Astrocyte of the cerebellum (primary cell): Measurements from ENCODE around the gene TBC1D30.

Source experiments
- DNase-seq: peaks from one replicate; pipeline ENCODE4 v3.0.0-alpha.2; 2011; ENCODE audit warnings: low read depth
- H3K4me3 ChIP-seq: 2 replicates; pipeline ENCODE4 v1.5.1; 2011; ENCODE audit warnings: mild to moderate bottlenecking, low read depth, low read length, moderate library complexity
- in situ Hi-C: cut with HindIII; loops from 2 replicates; pipeline ENCODE4 v1.10.0; 2017; ENCODE audit warnings: low sequenced_read_pairs
- TF ChIP-seq, protein P1 (sequence below): IDR thresholded peaks from 2 replicates; pipeline ENCODE4 v1.5.1; 2012; ENCODE audit warnings: low read length, low read depth, moderate library complexity, mild to moderate bottlenecking; ENCODE audit errors: missing control alignments

The TBC1D30 gene

DNA sequence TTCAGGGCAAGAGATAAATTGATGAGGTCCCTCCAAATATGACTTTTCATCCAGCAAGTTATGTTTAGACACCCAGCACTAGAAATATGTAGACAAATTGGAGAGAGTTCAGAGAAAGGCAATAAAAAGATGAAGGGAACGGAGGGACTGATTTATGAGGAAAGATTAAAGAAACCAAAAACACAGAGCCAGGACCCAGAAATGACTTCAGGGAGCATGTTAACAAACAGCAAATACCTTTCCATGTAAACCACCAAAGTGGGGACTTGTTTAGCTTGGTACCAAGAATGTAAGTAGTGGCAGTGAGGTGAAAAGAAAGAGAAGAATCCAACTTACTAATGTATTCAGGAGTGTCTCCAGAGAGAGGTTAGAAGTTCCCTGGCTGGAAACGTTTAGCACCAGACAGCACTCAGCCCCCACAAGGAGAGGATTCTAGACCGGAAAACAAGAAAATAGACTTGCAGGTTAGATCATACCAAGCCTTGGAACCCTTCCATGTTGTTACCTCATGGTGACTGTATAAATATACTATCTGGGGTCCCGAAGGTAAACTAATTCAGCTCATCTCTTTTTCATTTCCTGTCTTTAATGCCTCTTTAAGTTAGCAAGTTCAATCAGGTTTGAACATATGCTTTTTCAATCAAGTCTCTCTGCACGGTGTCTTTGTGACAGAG, 79.2 kb downstream of the TBC1D30 start:
- no peak overlapping the region for H3K4me3 ChIP-seq
- DNase-seq = no peak
- TF ChIP-seq, protein P1, sequence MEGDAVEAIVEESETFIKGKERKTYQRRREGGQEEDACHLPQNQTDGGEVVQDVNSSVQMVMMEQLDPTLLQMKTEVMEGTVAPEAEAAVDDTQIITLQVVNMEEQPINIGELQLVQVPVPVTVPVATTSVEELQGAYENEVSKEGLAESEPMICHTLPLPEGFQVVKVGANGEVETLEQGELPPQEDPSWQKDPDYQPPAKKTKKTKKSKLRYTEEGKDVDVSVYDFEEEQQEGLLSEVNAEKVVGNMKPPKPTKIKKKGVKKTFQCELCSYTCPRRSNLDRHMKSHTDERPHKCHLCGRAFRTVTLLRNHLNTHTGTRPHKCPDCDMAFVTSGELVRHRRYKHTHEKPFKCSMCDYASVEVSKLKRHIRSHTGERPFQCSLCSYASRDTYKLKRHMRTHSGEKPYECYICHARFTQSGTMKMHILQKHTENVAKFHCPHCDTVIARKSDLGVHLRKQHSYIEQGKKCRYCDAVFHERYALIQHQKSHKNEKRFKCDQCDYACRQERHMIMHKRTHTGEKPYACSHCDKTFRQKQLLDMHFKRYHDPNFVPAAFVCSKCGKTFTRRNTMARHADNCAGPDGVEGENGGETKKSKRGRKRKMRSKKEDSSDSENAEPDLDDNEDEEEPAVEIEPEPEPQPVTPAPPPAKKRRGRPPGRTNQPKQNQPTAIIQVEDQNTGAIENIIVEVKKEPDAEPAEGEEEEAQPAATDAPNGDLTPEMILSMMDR = no peak
- in situ Hi-C loops = no loop called here

DNA sequence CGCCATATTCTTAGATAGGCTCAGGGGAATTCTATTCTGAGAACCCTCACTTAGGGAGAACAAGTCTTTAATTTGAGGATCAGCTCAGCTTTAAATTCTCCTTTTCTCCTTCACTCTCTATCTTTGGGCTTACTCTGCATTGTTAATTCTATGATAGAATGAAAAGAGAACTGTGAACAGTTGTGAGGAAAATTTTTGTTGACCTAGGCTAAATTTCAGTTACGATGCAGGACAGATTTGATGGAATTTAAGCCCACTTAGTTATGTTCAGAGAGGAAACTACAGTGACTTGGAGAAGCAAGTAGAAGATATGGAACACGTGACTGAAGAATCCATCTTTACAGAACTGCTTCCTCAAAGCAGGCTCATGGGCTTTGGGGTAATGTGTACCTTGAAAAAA, 82.7 kb downstream of the TBC1D30 start:
- TF ChIP-seq, protein P1 = no peak
- in situ Hi-C loops = no loop called here
- DNase-seq = no peak
- H3K4me3 ChIP-seq = no peak overlapping the region

DNA sequence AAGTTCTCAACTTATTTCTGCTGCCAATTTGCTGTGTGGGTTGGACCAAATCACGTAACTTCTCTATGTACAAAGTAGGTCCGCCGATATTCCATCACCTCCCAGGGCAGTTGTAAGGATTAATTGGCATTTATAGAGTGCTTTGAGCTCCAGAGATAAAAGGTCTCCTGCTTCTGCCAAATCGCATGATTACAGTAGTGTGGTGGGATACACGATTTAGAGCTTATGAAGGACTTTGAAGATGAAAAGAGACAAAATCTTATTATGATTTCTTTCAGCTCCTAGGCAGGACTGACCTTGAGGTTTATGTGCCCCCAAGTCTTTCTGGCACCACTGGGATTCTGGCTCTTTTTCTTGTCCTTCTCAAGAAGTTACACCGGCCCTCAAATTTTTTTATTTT, 84.7 kb downstream of the TBC1D30 start:
- no peak overlapping the region for H3K4me3 ChIP-seq
- DNase-seq = no peak
- in situ Hi-C loops = no loop called here
- TF ChIP-seq, protein P1 = no peak

GRCh38 chr12:64911081-64911480, 86.6 kb downstream of the TBC1D30 start:
- no peak for DNase-seq
- in situ Hi-C loops = no loop called here
- no peak overlapping the region for H3K4me3 ChIP-seq
- TF ChIP-seq, protein P1 = no peak

DNA sequence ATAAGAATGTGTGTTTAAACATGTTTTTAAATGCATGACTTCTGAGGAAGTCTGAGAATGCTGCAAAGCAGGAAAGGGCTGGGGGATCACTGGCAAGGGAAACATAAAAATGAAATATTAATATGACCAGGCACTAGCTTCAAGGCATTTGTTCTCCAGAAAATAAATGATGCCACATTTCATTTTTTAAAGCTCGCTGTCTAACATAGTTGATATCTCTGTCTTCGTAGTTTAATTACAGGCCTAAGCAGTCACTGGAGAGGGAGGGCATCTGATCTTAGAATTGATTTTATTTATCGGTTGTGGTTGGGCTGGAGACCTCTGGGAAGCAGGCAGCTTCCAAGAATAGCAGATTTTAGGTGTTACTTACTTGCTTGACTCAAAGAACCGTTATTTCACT, 87.5 kb downstream of the TBC1D30 start:
- no peak for DNase-seq
- H3K4me3 ChIP-seq = no peak overlapping the region
- in situ Hi-C loops = no loop called here
- TF ChIP-seq, protein P1 = no peak

DNA sequence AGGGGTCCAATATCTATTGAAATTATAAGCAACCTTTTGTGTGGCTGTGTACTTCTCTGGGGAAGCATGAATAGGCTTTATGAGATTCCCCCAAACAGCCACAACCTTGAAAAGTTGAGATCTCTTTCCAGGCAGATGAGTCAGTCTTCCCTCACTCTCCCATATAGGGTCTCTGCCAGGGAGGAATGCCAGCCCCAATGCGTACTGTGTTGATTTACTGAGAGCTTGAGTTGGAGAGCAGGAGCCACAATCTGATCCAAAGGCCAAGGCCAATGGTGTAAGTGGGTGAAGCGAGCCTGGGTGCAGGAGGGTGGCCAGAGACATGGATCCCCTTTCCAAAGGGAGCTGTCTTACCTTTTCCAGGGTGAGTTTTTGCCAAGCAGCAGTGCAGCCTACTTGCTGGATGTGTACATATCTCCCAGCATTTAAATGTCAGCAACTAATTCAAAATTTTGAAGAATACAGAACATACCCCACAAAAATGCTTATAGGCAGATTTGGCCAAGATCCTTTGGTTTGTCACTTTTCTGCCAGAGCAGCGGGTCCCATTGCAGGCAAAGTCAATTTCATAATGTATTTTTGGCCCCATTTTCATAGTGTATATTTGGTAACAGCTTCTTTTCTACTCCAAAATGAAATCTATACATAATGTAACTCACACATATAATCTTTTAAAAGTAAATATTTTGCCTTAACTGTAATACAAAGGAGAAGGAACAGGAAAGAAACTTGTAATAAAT, 88.2 kb downstream of the TBC1D30 start:
- no peak overlapping the region for H3K4me3 ChIP-seq
- peak; percentile 9 for DNase-seq
- in situ Hi-C loops = no loop called here
- TF ChIP-seq, protein P1 = no peak
